Measurements from ENCODE around the gene PDGFC.

PDGFC gene, protein sequence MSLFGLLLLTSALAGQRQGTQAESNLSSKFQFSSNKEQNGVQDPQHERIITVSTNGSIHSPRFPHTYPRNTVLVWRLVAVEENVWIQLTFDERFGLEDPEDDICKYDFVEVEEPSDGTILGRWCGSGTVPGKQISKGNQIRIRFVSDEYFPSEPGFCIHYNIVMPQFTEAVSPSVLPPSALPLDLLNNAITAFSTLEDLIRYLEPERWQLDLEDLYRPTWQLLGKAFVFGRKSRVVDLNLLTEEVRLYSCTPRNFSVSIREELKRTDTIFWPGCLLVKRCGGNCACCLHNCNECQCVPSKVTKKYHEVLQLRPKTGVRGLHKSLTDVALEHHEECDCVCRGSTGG

DNA sequence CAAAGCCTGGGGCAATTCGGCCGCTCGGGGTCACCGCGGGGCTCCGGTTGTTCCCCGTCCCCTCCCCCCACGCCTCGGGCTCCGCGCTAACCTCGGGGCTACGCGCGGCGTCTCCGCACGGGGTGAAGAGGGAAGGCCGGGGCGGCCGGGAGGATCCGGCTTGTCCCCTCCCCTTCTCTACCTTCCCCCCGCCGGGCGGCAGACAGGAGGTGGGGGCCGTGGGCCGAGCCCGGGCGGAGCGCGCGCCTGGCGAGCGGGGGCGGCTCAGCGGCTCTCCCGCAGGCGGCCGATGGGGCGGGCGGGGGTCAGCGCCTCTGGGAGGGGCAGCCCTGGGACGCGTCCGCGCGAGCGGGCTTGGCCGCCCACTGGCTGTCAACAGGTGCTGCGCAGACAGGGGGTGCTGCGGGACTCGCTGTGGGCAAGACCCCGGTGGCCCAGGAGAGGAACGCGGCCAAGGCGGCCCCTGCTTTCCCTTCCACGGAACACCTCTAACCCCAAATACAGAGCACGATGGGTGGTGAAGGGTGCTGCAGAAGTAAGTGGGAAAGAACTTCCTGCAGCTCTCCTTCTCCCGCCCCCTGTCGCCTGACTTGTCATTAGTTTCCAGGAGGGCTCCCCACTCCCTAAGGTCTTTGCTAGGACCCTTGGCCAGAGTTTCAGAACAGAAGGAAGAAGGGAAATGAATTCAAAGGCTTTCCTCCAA, at the start of gene PDGFC:
PDGFC (minus strand) TSS at position 124 of the 703 bp plus-strand sequence. CDS start 896 bp downstream, outside the sequence.
- DNase-seq, result peak; percentile 73

DNA sequence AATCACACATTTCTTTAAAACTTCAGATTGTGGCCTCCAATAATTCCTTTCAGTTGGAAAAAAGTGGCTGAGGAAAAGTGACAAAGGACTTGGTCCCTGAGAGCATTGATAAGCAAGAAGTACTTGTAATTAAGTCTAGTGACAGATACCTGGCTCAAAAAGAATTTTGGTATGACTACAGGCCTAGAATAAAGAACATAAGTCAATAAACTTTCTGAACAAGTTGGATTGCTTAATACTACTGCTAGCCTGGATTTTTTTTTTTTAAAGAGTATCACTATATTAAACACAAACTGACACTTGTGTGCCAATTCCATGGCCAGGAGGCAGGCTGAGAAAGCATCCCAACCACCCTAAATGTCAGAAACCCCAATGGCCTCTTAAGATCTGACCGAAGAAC, 49.3 kb upstream of the PDGFC start:
- no peak for DNase-seq

DNA sequence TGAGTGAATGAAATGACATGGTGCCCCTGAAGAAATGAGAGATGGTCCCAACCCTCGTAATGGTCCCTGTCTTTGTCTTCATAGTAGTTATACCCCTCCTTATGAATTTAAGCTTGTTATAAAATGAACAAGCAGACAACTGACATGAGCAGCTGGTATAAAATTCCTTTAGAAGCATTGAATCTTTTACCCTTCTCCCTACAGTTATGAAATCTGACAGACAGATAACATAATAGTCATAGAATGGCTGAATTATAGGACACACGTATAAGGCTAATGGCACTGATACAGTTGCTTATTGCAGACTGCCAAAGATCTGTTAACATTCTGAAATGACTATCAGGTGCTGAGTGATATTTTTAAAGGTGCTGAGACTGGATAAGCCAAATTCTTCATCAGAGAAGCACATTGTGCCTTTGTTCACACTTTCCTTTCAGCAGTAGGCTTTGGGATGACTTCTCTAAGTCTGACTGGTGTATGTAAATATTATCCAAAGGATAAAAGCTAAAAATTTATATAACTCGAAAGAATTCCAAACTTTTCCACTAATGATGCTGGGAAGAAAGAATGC, 47.4 kb upstream of the PDGFC start:
- DNase-seq, result no peak

DNA sequence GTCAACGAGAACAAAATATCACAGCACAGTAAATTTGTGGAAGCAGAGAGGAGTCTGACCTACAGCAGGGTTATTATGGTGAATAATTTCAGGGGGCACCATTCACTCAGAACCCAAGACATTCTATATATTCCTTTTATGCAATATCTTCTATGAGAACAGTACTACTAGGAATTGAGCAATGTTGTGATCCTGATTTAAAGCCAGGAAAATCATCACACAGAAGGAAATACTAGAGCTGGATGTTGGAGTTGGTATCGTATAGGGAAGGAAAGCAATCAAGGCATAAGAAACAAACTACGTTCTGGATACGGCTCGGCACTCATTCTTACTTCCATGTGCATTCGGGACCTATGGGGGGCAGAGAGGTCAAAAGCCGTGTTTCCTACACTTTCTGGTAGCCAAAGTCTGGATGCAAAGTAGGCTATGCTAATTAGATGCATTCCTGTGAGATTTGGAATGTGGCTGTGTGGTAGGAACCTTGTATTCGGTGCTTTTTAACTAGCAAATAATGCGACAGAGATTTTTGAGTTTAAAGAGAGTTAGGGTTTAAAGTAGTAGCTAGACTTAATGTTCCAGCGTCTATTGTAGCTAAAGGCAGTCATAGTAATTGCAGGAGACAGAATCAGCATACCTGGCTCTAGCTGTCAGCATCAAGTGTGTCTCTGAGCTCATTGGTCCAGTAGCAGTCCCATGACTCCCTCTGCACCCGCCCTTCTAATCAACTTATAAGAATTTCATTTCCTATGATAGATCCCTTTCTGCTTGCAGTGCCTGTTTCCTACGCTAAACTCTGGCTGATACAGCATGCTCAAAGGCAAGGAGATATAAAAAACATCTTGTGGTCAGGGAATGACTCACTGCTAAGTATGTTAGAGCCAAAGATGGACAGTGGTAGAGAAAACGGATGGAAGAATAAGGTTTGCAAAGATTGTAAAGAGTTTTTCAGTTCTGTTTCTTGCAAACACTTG, 43.3 kb upstream of the PDGFC start:
- peak; percentile 86 for DNase-seq

DNA sequence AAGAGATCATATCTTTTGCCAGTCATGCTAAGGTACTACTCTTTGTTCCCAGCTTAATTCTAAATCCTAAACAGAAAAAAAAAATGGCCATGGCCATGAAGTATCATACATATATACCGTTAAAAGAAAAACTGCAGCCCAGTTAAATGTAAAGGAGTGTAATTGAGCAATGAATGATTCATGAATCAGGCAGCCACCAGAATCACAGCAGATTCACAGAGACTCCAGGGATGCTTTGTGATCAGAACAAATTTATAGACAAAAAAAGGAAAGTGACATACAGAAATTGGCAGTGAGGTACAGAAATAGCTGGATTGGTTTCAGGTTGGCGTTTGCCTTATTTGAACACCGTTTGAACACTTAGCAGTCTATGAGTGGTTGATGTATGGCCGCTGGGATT, 42.1 kb upstream of the PDGFC start:
- DNase-seq, result peak; percentile 68

DNA sequence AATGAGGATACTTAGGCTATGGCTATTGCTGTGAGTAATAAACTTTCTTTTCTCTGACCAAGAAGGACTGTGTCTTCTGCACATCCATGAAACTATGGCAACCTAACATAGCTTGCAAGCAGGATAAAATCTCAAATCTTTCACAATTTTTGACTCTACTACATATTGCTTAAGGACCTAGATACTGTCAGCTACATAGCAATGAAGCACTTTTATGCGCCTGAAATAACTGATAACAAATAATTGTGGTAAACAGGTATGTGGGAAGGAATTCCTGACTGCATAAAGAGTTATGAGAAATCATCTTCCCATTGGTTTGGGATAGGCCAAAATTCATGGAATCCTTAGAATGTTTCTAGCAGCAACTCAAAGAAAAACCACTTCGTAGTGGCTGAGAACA, 41.2 kb upstream of the PDGFC start:
- DNase-seq, result peak; percentile 86

DNA sequence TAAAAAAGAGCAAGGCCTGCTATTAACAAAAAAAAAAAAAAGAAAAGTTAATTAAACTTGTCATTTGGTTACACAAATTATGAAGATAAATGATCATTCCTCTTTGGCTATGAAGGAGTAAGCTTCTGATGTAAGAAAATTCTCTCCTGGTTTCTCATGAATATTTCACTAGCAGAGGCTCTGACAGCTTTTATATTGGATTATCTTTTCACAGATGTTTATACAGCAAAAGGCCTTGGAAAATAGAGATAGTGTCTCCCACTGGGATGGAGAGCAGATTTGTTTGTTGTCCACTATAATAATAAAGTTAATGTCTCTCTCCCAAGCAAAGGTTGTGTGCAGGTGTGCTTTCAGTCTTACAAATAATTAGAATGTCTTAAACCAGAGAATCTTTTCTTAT, 40.7 kb upstream of the PDGFC start:
- DNase-seq, result peak; percentile 23

DNA sequence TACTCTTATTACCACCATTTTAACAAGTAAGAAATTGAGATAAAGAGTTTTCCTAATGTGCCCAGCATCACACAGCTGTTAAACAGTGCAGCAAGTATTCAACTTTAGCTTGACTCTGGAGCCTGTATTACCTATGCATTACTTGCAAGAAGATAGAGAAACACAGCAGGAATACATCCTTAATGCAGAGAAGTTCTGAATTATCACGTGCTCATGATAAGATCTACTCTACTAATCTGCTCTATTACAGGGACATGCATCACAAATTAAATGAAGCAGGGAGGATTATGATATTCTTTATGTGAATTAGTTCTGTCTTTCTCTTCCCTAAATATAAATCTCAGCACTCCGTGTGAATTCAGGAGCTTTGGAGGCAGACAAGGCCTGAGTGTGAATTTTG, 39.0 kb upstream of the PDGFC start:
- DNase-seq, result no peak

DNA sequence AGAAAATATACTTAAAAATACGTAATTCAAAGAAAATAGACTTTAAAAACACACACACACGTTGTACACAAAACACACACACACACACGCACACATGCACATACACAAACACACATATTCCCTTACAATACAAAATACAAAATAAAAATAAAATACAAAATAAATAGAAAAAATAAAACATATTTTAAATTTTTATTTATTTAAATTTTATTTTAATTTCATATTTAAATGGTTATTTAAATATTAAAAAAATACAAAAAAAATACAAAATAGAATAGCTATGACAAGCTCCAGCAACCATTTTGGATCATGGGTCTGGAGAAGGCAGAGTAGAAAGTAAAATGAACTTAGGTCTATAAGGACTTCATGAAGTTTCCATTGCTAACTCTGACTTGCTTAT, 34.2 kb upstream of the PDGFC start:
- DNase-seq, result no peak

DNA sequence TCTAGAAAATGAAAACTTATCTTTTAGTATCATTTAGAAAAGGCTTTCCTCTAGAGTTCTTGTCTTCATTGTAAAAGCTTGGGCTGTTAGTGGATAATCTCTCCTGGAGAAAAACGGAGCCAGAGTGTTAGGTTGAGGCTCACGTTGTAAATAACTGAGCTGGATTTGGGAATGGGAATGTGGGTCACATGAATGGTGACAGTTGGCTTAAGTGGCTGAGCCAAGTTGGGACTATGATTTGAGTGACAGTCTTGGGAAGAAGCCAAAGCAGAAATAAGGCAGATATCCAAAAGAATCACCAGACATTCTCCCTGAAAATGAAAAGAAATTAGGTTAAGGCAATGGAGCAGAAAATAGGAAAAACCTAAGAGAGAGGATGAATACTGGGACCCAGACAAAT, 33.6 kb upstream of the PDGFC start:
- no peak for DNase-seq

DNA sequence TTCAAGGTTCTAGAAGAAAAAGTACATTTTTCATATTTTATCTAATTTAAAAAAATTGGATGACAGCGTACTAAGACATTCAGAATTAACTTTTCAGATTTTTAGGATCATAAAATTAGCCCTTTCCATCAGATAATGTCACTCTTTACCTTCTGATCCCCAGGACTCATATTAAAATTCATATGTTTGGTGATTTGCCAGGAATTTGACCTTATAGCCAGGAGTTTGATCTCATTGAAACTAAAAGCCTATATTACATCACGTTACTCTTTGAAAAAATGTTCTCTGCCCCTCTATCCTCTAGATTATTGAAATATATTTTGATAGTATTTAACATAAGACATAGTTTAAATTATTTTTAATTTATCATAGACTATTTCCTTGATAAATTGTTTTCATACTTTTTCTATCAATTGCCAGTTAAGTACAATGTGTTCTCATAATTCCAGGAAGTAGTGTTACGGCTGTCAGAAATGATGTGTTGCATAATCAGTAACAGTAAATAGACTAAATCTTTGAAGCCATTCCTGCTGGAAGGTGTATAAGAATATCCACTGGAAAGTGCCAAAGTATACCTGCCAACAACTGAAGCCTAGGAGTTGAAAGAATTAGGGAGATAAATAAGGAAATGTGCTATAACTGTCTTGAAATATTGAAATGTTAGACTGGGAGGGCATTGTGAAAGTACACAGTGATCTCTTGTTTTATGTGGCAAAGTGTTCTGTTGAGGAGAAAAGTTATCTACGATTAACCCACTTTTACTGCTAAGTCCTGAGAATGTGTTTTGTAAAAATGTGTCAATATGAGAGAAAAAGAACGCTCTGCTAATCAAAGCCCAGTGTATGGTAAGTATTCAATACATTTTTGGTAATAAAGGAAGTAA, 32.9 kb upstream of the PDGFC start:
- DNase-seq, result no peak

DNA sequence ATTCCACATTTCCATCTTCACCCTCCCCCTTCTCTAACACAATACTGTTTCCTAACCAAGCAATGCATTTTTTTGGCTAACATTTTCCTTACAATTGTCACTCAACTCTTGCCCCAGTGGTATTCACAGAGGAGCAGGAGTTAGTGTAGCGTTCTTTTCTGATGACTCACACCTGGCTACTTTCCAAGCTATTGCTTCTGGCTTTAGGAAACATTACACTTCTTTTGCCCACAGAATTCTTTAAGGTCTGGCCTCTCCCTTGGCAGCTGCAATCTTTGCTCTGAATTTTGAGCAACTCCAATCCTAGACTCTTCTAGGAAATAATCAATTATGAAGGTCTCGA, 27.5 kb upstream of the PDGFC start:
- peak; percentile 100 for DNase-seq

DNA sequence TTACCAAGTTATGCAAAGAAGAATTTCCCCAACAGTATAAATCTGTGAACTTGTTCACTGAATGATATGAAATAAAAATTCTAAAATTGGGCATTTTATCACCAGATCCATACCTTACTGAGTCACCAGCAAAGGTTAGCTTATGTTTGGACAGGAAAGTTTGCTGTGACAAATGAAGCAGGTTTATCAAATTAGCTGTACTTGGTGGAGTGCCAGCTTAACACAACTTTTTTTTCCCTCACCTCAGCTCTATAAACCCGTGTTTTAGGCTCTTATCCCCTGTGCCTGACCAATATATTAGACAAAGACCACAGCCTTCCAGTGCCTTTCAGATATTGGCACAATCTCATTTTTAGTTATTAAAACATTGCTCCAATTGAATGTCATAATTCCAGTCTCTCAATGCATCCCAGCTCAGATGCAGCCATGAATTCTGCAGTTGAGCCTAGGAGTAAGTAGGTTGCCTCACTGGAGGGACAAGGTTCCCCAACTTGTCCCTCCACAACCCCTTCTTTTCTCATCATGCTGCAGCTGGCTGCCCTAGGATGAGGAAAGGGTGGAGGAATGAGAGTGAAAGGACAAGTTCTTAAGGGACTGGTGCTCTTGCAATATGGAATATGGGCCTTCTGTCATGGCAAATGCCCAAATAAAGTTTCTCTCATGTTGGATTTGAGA, 27.0 kb upstream of the PDGFC start:
- no peak for DNase-seq

DNA sequence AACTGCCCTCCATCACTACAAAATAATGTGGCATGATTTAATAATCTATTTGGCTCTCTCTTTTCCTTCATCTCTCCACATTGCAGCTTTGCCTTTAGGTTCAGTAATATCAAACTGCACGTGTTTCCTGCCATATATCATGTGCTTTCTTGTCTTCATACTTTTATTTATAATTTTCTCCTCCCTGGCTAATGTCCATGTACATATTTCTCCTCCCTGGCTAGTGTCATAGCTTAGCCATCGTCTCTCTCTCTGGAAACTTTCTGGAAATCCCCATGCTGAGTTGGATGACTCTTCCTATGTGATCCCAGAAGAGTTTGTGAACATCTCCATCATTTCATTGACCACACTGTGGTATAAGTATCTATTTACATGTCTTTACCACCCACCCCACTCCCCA, 21.3 kb upstream of the PDGFC start:
- DNase-seq, result peak; percentile 55

DNA sequence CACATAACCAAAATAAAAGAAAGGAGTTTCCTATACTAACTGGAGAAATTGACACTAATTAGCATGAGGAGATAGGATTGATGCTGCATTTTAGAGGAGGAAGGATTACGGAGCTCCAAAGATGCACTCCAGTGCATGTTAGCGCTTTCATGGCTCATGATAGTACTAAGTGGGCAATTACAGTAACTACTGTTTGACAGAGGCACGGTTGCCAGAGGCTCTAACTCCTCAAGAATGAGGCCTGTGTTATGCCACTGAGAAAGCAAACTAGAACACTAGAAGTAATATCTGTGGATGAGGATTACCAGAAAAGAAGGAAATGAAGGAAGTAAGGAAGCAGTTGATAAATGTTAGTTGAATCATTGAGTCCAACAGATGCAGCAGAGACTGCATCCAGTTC, 19.6 kb upstream of the PDGFC start:
- DNase-seq, result no peak

DNA sequence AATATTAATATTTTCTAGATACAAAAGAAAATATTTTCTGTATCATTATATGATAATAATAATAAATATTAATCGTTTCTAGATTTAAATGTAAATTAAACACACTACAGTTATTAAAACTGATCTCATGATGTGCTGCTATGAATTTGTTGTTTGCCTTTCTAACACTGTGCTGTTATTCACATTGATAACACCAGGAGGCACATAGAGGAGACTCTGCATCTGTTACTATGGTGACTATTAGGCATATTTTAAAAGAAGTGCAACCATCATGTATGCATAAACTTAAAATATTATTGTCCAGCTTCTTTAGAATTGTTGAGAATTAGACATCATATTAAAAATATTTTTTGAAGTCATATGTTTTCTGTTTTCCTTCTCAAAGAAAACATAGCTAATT, 11.8 kb upstream of the PDGFC start:
- no peak for DNase-seq

DNA sequence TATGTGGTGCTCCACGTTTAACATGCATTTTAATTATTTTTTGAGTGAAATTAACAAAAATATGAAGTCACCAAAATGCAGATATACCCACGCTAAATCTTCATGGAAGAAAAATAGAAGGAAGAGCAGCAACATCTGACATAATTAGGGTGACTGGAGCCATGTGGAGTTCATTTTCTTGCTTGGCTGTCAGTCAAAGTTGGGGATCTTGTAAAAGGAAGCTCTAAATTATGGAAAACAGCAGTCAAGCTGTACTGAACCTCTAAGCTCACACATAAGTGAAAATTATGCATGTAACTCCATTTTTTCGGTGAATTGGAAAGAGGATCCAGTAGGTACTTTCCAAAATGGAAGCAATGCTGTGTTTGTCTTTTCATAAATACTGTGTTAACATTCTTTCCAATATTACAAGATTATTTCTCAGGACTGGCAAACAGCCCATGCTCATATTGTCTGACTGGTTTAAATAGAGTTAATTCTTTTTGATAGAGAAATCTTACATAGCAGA, 9.7 kb upstream of the PDGFC start:
- DNase-seq, result peak; percentile 51

DNA sequence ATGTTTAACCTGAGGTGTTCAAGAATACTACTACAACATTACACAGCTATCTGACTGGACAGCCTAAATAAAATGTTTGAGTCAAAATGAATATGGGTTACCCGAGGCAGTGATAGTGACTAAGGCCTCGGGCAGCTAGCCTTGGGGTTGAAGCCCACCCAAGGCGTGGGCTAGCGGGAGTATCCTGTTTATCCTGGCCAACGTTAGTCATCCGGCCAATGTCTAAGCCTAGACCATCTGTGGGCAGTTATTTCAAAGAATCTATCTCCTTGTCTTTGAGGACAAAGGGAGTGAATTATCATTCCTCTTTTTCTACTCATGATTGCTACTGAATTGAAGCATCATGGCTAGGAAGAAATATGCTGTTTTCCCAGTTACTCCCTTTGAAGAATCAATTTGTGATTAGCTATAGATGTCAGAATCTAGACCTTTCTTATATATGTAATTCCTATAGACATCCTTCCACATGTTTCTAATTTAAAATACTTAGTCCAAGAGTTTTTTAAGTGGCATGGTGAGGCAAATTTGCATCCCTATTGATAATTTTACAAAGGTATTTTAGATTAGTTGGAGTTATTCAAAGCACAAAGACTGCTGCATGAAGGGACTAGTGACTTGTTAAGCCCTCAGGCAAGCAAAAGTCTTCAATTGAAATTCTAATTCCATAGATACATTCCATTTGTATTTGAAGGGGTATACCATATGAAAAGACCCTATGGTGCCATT, 6.0 kb upstream of the PDGFC start:
- peak; percentile 99 for DNase-seq

DNA sequence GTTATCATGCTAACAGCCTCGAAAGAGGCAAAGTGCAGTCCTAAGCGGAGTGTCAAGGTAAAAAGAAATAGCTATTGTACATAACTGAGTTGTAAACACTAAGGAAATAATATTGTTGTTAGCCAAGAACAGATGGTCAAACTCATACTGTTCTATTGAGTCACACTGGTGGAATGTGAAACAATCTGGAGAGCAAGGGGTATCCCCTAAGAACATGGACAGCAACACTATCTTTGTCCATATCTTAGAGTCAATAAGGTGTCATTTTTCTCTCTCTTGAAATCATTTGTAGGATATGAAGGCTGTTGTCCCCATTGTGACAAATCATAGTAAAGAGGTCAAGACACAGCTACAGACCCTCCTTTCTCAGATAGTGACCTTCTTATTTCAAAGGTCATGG, 4.5 kb upstream of the PDGFC start:
- DNase-seq, result peak; percentile 77

DNA sequence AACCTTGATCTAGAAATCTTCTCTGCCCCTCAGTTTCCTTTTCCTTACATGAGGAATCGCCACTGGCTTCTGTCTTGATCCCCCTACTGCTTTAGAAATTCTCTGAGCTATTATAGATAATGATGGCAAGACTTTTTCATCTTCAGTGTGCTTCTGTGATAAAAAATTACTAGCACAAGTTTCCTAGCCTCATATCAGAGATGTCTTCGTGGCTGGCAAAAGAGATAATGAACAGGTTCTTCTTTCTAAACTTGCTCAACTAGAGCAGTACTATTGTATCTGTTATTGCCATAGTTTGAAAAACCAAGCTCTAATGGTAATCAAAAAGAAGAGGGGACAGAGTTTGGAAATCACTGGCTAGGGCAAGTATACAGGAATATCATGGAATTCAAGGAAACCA, 4.1 kb upstream of the PDGFC start:
- DNase-seq, result no peak

DNA sequence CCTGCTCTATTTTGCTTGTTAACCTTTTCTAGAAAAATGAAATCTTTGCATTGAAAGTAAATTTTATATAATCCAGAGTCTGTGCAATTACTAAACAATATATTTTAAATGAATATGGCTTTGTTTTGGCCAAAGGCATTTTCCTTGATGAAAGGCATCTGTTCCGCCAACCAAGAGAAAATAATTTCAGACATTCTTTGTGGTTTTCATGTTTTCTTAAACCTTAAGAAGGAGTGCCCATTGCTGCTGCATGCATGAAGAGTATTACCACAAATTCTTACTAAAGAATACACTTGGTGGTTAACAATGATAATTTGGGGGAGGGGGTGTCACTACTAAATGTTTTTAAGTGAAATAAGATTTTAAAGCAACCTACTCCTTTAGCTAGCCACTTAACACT, 2.7 kb upstream of the PDGFC start:
- peak; percentile 88 for DNase-seq
